K562 (cell line): ENCODE results near the gene PAFAH1B2. TPM values are rescaled to one million over a fixed set of nuclear protein-coding genes. Genes with fewer than 3 reads are reported as not detected.
A peak's percentile ranks its signal among the peaks of the same experiment; 100 is the strongest.

ENCODE experiments used
- ARID1B ChIP-seq: fragments of 450-650 bp; IDR thresholded peaks from 2 replicates; pipeline ENCODE4 v1.6.1; 2016; ENCODE audit warnings: antibody characterized with exemption, mild to moderate bottlenecking, inconsistent platforms
- ASH1L ChIP-seq: fragments of 450-650 bp; IDR thresholded peaks from 2 replicates; pipeline ENCODE4 v1.6.1; 2018; ENCODE audit warnings: borderline replicate concordance, mild to moderate bottlenecking, low read depth; ENCODE audit not compliant: partially characterized antibody
- CBFA2T2 ChIP-seq: fragments of 450-650 bp; conservative IDR thresholded peaks from 2 replicates; pipeline ENCODE4 v1.6.1; 2017; ENCODE audit warnings: mild to moderate bottlenecking
- CCNT2 ChIP-seq: IDR thresholded peaks from 2 replicates; pipeline ENCODE4 v1.6.1; 2011; ENCODE audit warnings: borderline replicate concordance, low read depth, mild to moderate bottlenecking, moderate library complexity, mixed read lengths, low read length; ENCODE audit not compliant: insufficient read length; ENCODE audit errors: extremely low read depth
- CTCFL ChIP-seq: IDR thresholded peaks from 2 replicates; pipeline ENCODE4 v1.6.1; 2011; ENCODE audit warnings: borderline replicate concordance, low read depth, mild to moderate bottlenecking, moderate library complexity, low read length; ENCODE audit not compliant: insufficient read depth, poor library complexity, severe bottlenecking
- DNMT1 ChIP-seq: fragments of 450-650 bp; IDR thresholded peaks from 2 replicates; pipeline ENCODE4 v1.6.1; 2016; ENCODE audit warnings: antibody characterized with exemption, mild to moderate bottlenecking
- EP300 ChIP-seq: IDR thresholded peaks from 2 replicates; pipeline ENCODE4 v1.6.1; 2012; ENCODE audit warnings: low read length, improper control_type of control experiment
- ERF ChIP-seq: fragments of 450-650 bp; formaldehyde crosslinking; IDR thresholded peaks from 2 replicates; pipeline ENCODE4 v1.4.0; 2020; ENCODE audit warnings: mild to moderate bottlenecking, mixed read lengths
- FOXJ3 ChIP-seq: sonication (generic); formaldehyde crosslinking; IDR thresholded peaks from 2 replicates; pipeline ENCODE4 v1.4.0; 2020; ENCODE audit warnings: mild to moderate bottlenecking, missing genetic modification reagents
- GABPB2 ChIP-seq: fragments of 250-450 bp; sonication (Bioruptor Pico); conservative IDR thresholded peaks from 2 replicates; pipeline ENCODE4 v1.5.1; 2021; ENCODE audit warnings: mild to moderate bottlenecking
- KLF16 ChIP-seq: IDR thresholded peaks from 2 replicates; pipeline ENCODE4 v1.6.1; 2016; ENCODE audit warnings: antibody characterized with exemption
- MEF2D ChIP-seq: conservative IDR thresholded peaks from 2 replicates; pipeline ENCODE4 v1.6.1; 2016; ENCODE audit warnings: low read depth, missing genetic modification characterization, missing compliant biosample characterization
- NR0B1 ChIP-seq: fragments of 450-650 bp; IDR thresholded peaks from one replicate; pipeline ENCODE4 v1.6.1; 2018; ENCODE audit warnings: mild to moderate bottlenecking, moderate library complexity; ENCODE audit not compliant: partially characterized antibody
- PCBP2 ChIP-seq: fragments of 200-400 bp; formaldehyde crosslinking; IDR thresholded peaks from 2 replicates; pipeline ENCODE4 v1.6.1; 2018; ENCODE audit warnings: low read length, low read depth, mild to moderate bottlenecking, moderate library complexity; ENCODE audit not compliant: poor library complexity, severe bottlenecking
- PHTF2 ChIP-seq: fragments of 250-450 bp; sonication (Bioruptor Pico); IDR thresholded peaks from 2 replicates; pipeline ENCODE4 v1.5.0; 2021; ENCODE audit warnings: mild to moderate bottlenecking
- SMARCA4 ChIP-seq: fragments of 450-650 bp; IDR thresholded peaks from 2 replicates; pipeline ENCODE4 v1.6.1; 2016
- ZBTB40 ChIP-seq, 2 experiments: fragments of 450-650 bp in 1 of 2; sonication (generic) in 1 of 2; formaldehyde crosslinking in 1 of 2; IDR thresholded peaks; 2 replicates each; pipeline versions ENCODE4 v1.7.1 to v1.9.0; 2016 to 2022; ENCODE audit warnings: inconsistent platforms in 1 of 2, mild to moderate bottlenecking in 1 of 2, missing genetic modification reagents in 1 of 2
- polyA plus RNA-seq, 8 experiments: library from polyadenylated mRNA; depleted of rRNA in 4 of 8; stranded (reverse) in 5 of 8; unstranded in 3 of 8; fragments of >200 nt; fragmentation: Nextera tagmentation in 2 of 8; fragmentation: Illumina TruSeq in 1 of 8; extraction: Ambion mirVana in 2 of 8; extraction: Trizol in 1 of 8; gene quantifications; 2 replicates each; pipeline versions ENCODE4 v1.2.1 to v1.2.3, GENCODE V29; 2011 to 2014; ENCODE audit warnings: inconsistent platforms in 1 of 8, missing spikeins in 1 of 8
- total RNA-seq, 7 experiments: library from RNA; depleted of rRNA in 6 of 7; stranded (reverse); fragments of >200 nt in 6 of 7; fragmentation: Illumina TruSeq in 2 of 7; extraction: Trizol in 2 of 7; gene quantifications; 2 replicates each; pipeline versions ENCODE4 v1.2.1 to v1.2.3, GENCODE V29; 2011 to 2021; ENCODE audit warnings: low replicate concordance in 1 of 7

The PAFAH1B2 gene
- total and polyA plus RNA-seq, 9 of the 15 experiments (the other 6 are each of a cell fraction or from before 2014, with no cell fraction given): 27.8 to 94.7 (median 64.9) TPM

- TF ChIP-seq ASH1L (no peak), ZBTB40 (IDR thresholded peaks at IDR 0.05) (no peak), ZBTB40 (CRISPR knock-in tag; IDR thresholded peaks at IDR 0.05) (no peak), NR0B1 (no peak), SMARCA4 (peak; percentile 71), CCNT2 (peak; percentile 48), PCBP2 (no peak), EP300 (peak; percentile 76; the same call in 1 of the 2 replicates), CTCFL (no peak), CBFA2T2 (peak; percentile 72), PHTF2 (CRISPR knock-in tag) (no peak), MEF2D (no peak), DNMT1 (no peak), ERF (CRISPR knock-in tag) (no peak), GABPB2 (no peak), FOXJ3 (no peak), ARID1B (peak; percentile 83), KLF16 (peak; percentile 62; the same call in 1 of the 2 replicates)
These were observed 75.9 kb downstream of the PAFAH1B2 start (continued) for GRCh38 chr11:117219995-117220394.
